SU-DHL-6 (cell line): ENCODE measurements around the gene BICD1.

Source experiments
- EZH2phosphoT487 ChIP-seq: fragments of 200-600 bp; sonication (generic), shearing (Covaris generic); conservative IDR thresholded peaks from 2 replicates; pipeline ENCODE4 v1.6.1; 2018; ENCODE audit warnings: mild to moderate bottlenecking, antibody characterized with exemption, low read length, moderate library complexity, mixed read lengths
- TF ChIP-seq, protein P1 (sequence below): fragments of 200-600 bp; sonication (generic); IDR thresholded peaks from one replicate; pipeline ENCODE4 v1.5.1; 2017; ENCODE audit warnings: antibody characterized with exemption, mild to moderate bottlenecking, low read length, moderate library complexity; ENCODE audit not compliant: insufficient read depth, poor library complexity, severe bottlenecking

DNA sequence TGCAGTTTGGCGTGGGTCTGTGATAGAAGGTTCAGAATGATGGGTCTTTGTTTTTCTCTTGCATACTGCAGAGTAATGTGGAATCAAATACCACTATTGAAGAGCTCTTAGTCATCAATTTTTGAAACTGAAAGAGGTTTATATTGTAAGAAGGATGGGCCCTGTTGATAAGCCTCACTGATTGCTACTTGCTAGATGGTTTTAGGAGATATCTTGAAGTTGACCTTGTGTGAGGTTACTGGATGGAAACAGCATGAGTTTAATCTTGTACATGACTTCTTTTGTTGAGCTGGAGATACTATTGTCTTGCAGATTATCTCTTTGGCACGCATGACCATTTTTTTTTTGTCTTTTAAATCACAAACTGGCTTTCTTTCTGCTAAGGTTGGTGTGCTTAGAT lies 13.8 kb downstream of the BICD1 start:
- TF ChIP-seq, protein P1, sequence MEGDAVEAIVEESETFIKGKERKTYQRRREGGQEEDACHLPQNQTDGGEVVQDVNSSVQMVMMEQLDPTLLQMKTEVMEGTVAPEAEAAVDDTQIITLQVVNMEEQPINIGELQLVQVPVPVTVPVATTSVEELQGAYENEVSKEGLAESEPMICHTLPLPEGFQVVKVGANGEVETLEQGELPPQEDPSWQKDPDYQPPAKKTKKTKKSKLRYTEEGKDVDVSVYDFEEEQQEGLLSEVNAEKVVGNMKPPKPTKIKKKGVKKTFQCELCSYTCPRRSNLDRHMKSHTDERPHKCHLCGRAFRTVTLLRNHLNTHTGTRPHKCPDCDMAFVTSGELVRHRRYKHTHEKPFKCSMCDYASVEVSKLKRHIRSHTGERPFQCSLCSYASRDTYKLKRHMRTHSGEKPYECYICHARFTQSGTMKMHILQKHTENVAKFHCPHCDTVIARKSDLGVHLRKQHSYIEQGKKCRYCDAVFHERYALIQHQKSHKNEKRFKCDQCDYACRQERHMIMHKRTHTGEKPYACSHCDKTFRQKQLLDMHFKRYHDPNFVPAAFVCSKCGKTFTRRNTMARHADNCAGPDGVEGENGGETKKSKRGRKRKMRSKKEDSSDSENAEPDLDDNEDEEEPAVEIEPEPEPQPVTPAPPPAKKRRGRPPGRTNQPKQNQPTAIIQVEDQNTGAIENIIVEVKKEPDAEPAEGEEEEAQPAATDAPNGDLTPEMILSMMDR, result no peak
- no peak for TF ChIP-seq EZH2phosphoT487
